ENCODE measurements around the gene LARP7. TPM values are rescaled to one million over a fixed set of nuclear protein-coding genes. Genes with fewer than 3 reads are reported as not detected.
A peak's percentile ranks its signal among the peaks of the same experiment; 100 is the strongest.

LARP7 gene
- 45.9 TPM for polyA plus RNA-seq (2013)

DNA sequence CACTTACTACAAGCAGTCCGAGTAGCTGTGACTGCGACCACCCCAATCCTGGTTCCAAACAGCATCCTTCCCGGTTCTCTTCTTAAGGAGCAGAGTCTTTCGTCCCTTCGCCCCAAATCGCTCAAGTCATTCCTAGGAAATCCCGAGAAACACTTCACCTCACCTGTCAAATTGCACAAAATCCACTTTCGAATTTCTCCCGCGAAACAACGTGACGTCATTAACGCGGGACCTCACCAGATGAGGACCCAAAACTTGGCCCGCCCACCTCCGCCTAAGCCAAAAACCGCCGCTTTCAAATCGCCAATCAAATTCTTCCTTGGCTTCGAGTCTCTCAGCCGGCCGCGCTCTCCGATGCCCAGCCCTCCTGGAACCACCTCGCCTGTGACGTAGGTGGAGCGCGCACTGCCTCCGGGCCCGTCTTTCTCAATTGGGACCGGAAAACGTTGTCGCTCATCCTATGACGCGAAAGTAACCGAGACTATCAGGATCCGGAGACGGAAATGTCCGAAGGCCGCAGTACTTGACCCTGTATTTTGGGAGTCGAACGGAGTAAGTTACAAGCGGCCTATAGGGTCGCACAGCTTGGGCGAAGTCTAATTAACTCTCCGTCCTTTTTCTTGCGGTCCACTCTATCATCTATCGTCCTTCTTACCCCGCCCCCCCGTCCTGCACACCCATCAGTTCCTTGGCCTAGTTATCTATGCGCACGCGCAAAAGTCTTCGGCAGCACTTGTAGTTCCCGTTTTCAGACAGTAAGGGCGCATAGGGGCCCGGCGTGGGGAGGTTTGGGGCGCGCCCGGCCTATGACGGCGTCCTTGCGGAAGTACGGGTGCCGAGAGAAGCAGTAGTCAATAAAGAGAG, at the start of gene LARP7, which contains the start of gene ZGRF1:
Gene LARP7, plus strand, starts transcription at position 456 of the 864 bp plus-strand sequence. CDS start 7,527 bp downstream, outside the sequence.
Gene ZGRF1, minus strand, starts transcription at position 222 of the 864 bp plus-strand sequence. CDS start 3,733 bp downstream, outside the sequence.
- Histone ChIP-seq H3K4me3 (ENCODE audit: control insufficient read depth in 1 of 7, extremely low read depth in 1 of 7, insufficient read depth in 4 of 7, low read depth in 2 of 7, low read length in 6 of 7) (peak within 1 kb of the TSS; percentile 72 to 100 (median 93)), H3K27me3 (replicated peaks in 2 of 5; ENCODE audit: control insufficient read depth in 4 of 5, insufficient read depth in 5 of 5, low read length in 4 of 5) (no peaks in the 10 kb centered on the region), H3K9me3 (ENCODE audit: control extremely low read depth in 1 of 5, control insufficient read depth in 4 of 5, insufficient read depth in 2 of 5, low read depth in 1 of 5, low read length in 4 of 5) (no peaks in the 10 kb centered on the region), H3K27ac (ENCODE audit: insufficient read depth in 1 of 2, low read depth in 1 of 2, low read length in 2 of 2, poor library complexity in 1 of 2, severe bottlenecking in 2 of 2) (peak within 1 kb of the TSS; percentile 99 to 100), H3K36me3 (ENCODE audit: control insufficient read depth in 4 of 4, insufficient read depth in 4 of 4, low read length in 3 of 4) (peaks cover 3 to 9% (median 5%) of the 10 kb centered on the region in 4 experiments), H3K4me1 (ENCODE audit: control extremely low read depth in 1 of 4, control insufficient read depth in 4 of 4, insufficient read depth in 4 of 4, low read length in 3 of 4) (peaks cover 12 to 25% (median 18%) of the 10 kb centered on the region in 4 experiments)
- POLR2A ChIA-PET, result no interaction called here
- peak; percentile 99 to 100 (median 100) for DNase-seq
- under 1% methylated on average over 52 of the region's 66 CpGs for WGBS (ENCODE audit: insufficient coverage)
- CTCF ChIA-PET, result interaction anchor here (0.6 to 1.8 kb wide), 8 partner anchors 11 to 346 kb away, joined by 3 to 6 read pairs (median 4); no protein-coding TSS in a partner anchor

DNA sequence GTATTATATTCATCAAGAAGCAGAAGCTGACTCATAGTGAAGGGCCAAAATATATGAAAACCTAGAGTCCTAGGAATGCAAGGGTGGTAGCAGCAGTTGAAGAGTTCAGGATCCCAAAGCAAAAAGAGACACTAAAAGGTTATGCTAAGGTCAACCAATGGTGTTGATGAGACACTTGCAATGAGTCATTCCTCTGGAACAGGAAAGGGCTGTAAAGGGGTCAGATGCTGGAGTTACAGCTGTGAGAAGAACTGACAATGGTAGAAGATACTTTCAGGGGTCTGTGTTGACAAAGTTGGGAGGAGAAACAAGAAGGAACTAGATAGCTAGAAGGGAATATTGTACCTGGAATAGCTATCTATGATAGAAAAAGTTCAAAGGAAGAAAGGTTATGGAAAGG, 47.7 kb upstream of the LARP7 start:
- ChIA-PET CTCF (interaction anchor here (1.2 kb wide), 1 partner anchor 14 kb away, joined by 4 read pairs; no protein-coding TSS in a partner anchor), POLR2A (no interaction called here)
- Histone ChIP-seq H3K27ac (ENCODE audit: insufficient read depth in 1 of 2, low read depth in 1 of 2, low read length in 2 of 2, poor library complexity in 1 of 2, severe bottlenecking in 2 of 2) (no peak overlapping the region), H3K4me1 (ENCODE audit: control extremely low read depth in 1 of 4, control insufficient read depth in 4 of 4, insufficient read depth in 4 of 4, low read length in 3 of 4) (no peaks in the 10 kb centered on the region), H3K9me3 (ENCODE audit: control extremely low read depth in 1 of 5, control insufficient read depth in 4 of 5, insufficient read depth in 2 of 5, low read depth in 1 of 5, low read length in 4 of 5) (no peaks in the 10 kb centered on the region), H3K27me3 (replicated peaks in 2 of 5; ENCODE audit: control insufficient read depth in 4 of 5, insufficient read depth in 5 of 5, low read length in 4 of 5) (no peaks in the 10 kb centered on the region), H3K4me3 (ENCODE audit: control insufficient read depth in 1 of 7, extremely low read depth in 1 of 7, insufficient read depth in 4 of 7, low read depth in 2 of 7, low read length in 6 of 7) (no peak overlapping the region), H3K36me3 (ENCODE audit: control insufficient read depth in 4 of 4, insufficient read depth in 4 of 4, low read length in 3 of 4) (peaks cover 0 to 8% (median 5%) of the 10 kb centered on the region in 4 experiments)
- no peak for DNase-seq

DNA sequence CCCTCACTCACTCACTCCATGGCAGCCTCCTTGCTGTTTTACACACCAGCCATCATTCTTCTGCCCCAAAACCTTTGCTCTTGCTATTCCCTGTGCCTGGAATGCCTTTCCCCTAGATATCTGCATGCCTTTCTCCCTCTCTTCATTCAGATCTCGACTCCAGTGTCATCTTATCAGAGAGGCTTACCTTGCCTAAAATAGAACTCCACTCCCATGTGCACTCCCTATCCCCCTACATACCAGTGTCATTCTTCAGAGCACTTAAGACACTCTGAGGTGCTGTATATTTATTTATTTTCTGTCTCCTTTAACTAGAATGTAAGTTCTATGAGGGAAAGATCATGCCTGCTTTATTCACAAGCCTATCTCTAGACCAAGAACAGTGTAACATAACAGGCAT, 45.4 kb upstream of the LARP7 start:
- Histone ChIP-seq H3K27me3 (replicated peaks in 2 of 5; ENCODE audit: control insufficient read depth in 4 of 5, insufficient read depth in 5 of 5, low read length in 4 of 5) (no peaks in the 10 kb centered on the region), H3K27ac (ENCODE audit: insufficient read depth in 1 of 2, low read depth in 1 of 2, low read length in 2 of 2, poor library complexity in 1 of 2, severe bottlenecking in 2 of 2) (no peak overlapping the region), H3K4me3 (ENCODE audit: control insufficient read depth in 1 of 7, extremely low read depth in 1 of 7, insufficient read depth in 4 of 7, low read depth in 2 of 7, low read length in 6 of 7) (no peak overlapping the region), H3K4me1 (ENCODE audit: control extremely low read depth in 1 of 4, control insufficient read depth in 4 of 4, insufficient read depth in 4 of 4, low read length in 3 of 4) (no peaks in the 10 kb centered on the region), H3K36me3 (ENCODE audit: control insufficient read depth in 4 of 4, insufficient read depth in 4 of 4, low read length in 3 of 4) (peaks cover 0 to 7% (median 4%) of the 10 kb centered on the region in 4 experiments), H3K9me3 (ENCODE audit: control extremely low read depth in 1 of 5, control insufficient read depth in 4 of 5, insufficient read depth in 2 of 5, low read depth in 1 of 5, low read length in 4 of 5) (no peaks in the 10 kb centered on the region)
- ChIA-PET POLR2A (no interaction called here), CTCF (no interaction called here)
- no peak for DNase-seq
- WGBS (ENCODE audit: insufficient coverage), result 100% methylated on average over 1 of the region's 1 CpG

DNA sequence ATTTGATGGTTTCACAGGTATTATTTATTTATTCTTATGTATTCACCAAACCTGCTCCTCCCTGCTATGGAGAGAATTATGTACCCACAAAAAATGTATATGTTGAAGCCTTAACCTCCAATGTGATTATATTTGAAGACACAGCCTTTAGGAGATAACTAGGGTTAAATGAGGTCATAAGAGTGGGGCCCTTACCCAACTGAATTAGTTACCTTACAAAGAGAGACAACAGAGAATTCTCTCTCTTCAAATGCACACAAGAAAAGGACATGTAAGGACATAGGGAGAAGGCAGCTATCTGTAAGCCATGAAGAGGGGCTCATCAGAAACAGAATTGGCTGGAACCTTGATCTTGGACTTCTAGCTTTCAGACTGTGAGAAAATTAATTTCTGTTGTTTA, 44.2 kb upstream of the LARP7 start:
- Histone ChIP-seq H3K9me3 (ENCODE audit: control extremely low read depth in 1 of 5, control insufficient read depth in 4 of 5, insufficient read depth in 2 of 5, low read depth in 1 of 5, low read length in 4 of 5) (no peaks in the 10 kb centered on the region), H3K27ac (ENCODE audit: insufficient read depth in 1 of 2, low read depth in 1 of 2, low read length in 2 of 2, poor library complexity in 1 of 2, severe bottlenecking in 2 of 2) (no peak overlapping the region), H3K4me1 (ENCODE audit: control extremely low read depth in 1 of 4, control insufficient read depth in 4 of 4, insufficient read depth in 4 of 4, low read length in 3 of 4) (no peaks in the 10 kb centered on the region), H3K36me3 (ENCODE audit: control insufficient read depth in 4 of 4, insufficient read depth in 4 of 4, low read length in 3 of 4) (peaks cover 0 to 5% (median 2%) of the 10 kb centered on the region in 4 experiments), H3K27me3 (replicated peaks in 2 of 5; ENCODE audit: control insufficient read depth in 4 of 5, insufficient read depth in 5 of 5, low read length in 4 of 5) (no peaks in the 10 kb centered on the region), H3K4me3 (ENCODE audit: control insufficient read depth in 1 of 7, extremely low read depth in 1 of 7, insufficient read depth in 4 of 7, low read depth in 2 of 7, low read length in 6 of 7) (no peak overlapping the region)
- POLR2A ChIA-PET, result no interaction called here
- DNase-seq, result no peak
- CTCF ChIA-PET, result no interaction called here

DNA sequence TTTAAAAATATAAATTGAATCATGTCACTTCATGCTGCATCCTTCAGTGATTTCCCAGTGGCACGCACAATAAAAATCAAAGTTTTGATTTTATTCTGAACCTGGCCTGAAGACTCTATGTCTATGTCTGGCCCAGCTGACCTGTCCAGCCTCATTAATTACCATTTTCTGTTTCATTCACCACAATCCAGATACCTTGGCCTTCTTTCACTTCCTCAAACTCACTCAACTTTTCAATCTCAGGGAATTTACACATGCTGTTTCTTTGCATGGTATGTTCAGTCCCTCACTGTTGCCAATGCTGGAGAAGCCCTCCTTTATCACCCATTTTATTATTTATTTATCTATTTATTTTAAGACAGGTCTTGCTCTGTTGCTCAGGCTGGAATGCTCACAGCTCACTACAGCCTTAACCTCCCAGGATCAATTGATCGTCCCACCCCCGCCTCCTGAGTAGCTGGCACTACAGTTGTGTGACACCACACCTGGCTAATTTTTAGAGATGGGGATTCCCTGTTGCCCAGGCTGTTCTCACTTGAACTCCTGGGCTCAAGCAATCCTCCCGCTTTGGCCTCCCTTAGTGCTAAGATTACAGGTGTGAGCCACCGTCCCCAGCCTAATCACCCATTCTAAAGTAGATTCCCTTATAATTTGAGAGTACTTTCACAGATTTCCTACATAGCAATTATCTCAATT, 43.4 kb upstream of the LARP7 start:
- H3K4me1 ChIP-seq (ENCODE audit: control extremely low read depth in 1 of 4, control insufficient read depth in 4 of 4, insufficient read depth in 4 of 4, low read length in 3 of 4), result no peaks in the 10 kb centered on the region
- POLR2A ChIA-PET, result no interaction called here
- no peak overlapping the region for H3K4me3 ChIP-seq (ENCODE audit: control insufficient read depth in 1 of 7, extremely low read depth in 1 of 7, insufficient read depth in 4 of 7, low read depth in 2 of 7, low read length in 6 of 7)
- WGBS (ENCODE audit: insufficient coverage), result 100% methylated on average over 1 of the region's 5 CpGs
- H3K27me3 ChIP-seq (replicated peaks in 2 of 5; ENCODE audit: control insufficient read depth in 4 of 5, insufficient read depth in 5 of 5, low read length in 4 of 5), result no peaks in the 10 kb centered on the region
- DNase-seq, result no peak
- peaks cover 0 to 5% (median 2%) of the 10 kb centered on the region in 4 experiments for H3K36me3 ChIP-seq (ENCODE audit: control insufficient read depth in 4 of 4, insufficient read depth in 4 of 4, low read length in 3 of 4)
- no peak overlapping the region for H3K27ac ChIP-seq (ENCODE audit: insufficient read depth in 1 of 2, low read depth in 1 of 2, low read length in 2 of 2, poor library complexity in 1 of 2, severe bottlenecking in 2 of 2)
- CTCF ChIA-PET, result no interaction called here
- H3K9me3 ChIP-seq (ENCODE audit: control extremely low read depth in 1 of 5, control insufficient read depth in 4 of 5, insufficient read depth in 2 of 5, low read depth in 1 of 5, low read length in 4 of 5), result no peaks in the 10 kb centered on the region

DNA sequence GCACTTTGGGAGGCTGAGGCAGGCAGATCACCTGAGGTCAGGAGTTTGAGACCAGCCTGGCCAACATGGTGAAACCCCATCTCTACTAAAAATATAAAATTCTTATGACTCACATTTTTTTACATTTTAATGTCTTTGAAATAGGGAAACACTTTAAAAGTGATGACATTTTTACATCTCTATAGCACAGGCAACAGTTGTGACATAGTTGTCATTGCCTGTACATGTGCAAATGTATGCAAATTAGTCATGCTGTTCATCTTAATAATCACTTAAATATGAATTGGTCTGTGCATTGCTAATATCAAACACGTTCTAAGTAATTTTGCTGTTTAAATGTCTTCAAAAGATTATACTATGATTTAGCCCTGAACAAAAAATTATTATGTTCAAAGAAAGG, 42.0 kb upstream of the LARP7 start:
- POLR2A ChIA-PET, result no interaction called here
- Histone ChIP-seq H3K36me3 (ENCODE audit: control insufficient read depth in 4 of 4, insufficient read depth in 4 of 4, low read length in 3 of 4) (peaks cover 0 to 5% (median 0%) of the 10 kb centered on the region in 4 experiments), H3K4me1 (ENCODE audit: control extremely low read depth in 1 of 4, control insufficient read depth in 4 of 4, insufficient read depth in 4 of 4, low read length in 3 of 4) (no peaks in the 10 kb centered on the region), H3K9me3 (ENCODE audit: control extremely low read depth in 1 of 5, control insufficient read depth in 4 of 5, insufficient read depth in 2 of 5, low read depth in 1 of 5, low read length in 4 of 5) (no peaks in the 10 kb centered on the region), H3K4me3 (ENCODE audit: control insufficient read depth in 1 of 7, extremely low read depth in 1 of 7, insufficient read depth in 4 of 7, low read depth in 2 of 7, low read length in 6 of 7) (no peak overlapping the region), H3K27me3 (replicated peaks in 2 of 5; ENCODE audit: control insufficient read depth in 4 of 5, insufficient read depth in 5 of 5, low read length in 4 of 5) (no peaks in the 10 kb centered on the region), H3K27ac (ENCODE audit: insufficient read depth in 1 of 2, low read depth in 1 of 2, low read length in 2 of 2, poor library complexity in 1 of 2, severe bottlenecking in 2 of 2) (no peak overlapping the region)
- WGBS (ENCODE audit: insufficient coverage), result no CpG with 5 or more reads among the region's 1 CpG
- DNase-seq, result no peak
- CTCF ChIA-PET, result interaction anchor here (1.0 kb wide), 1 partner anchor 11 kb away, joined by 3 read pairs; no protein-coding TSS in a partner anchor

DNA sequence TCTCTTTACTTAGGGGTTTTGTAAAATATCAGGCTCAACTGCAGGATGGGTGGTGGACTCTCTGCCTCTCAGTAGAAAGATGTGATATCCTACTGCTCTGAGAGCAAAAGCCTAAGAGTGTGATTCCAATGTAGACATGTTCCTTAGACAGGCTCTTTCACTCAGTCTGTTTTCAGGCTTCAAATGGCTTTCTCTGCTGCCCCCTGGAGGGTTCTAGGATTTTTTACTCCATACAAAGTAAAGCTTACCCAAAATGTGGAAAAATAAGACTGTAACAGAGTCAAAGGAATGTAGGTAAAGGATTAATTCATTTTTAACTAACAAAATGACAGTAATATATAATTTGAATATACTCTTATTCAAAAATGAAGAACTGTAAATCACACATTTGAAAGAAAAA, 32.4 kb upstream of the LARP7 start:
- Histone ChIP-seq H3K27me3 (replicated peaks in 2 of 5; ENCODE audit: control insufficient read depth in 4 of 5, insufficient read depth in 5 of 5, low read length in 4 of 5) (no peaks in the 10 kb centered on the region), H3K27ac (ENCODE audit: insufficient read depth in 1 of 2, low read depth in 1 of 2, low read length in 2 of 2, poor library complexity in 1 of 2, severe bottlenecking in 2 of 2) (no peak overlapping the region), H3K9me3 (ENCODE audit: control extremely low read depth in 1 of 5, control insufficient read depth in 4 of 5, insufficient read depth in 2 of 5, low read depth in 1 of 5, low read length in 4 of 5) (no peaks in the 10 kb centered on the region), H3K4me1 (ENCODE audit: control extremely low read depth in 1 of 4, control insufficient read depth in 4 of 4, insufficient read depth in 4 of 4, low read length in 3 of 4) (no peaks in the 10 kb centered on the region), H3K4me3 (ENCODE audit: control insufficient read depth in 1 of 7, extremely low read depth in 1 of 7, insufficient read depth in 4 of 7, low read depth in 2 of 7, low read length in 6 of 7) (no peak overlapping the region), H3K36me3 (ENCODE audit: control insufficient read depth in 4 of 4, insufficient read depth in 4 of 4, low read length in 3 of 4) (peaks cover 0 to 2% (median 1%) of the 10 kb centered on the region in 4 experiments)
- CTCF ChIA-PET, result interaction anchor here (0.6 to 2.2 kb wide), 7 partner anchors 11 to 278 kb away, joined by 3 to 6 read pairs (median 3); no protein-coding TSS in a partner anchor
- peak; percentile 47 to 71 (median 59) for DNase-seq
- POLR2A ChIA-PET, result no interaction called here

Measured in common myeloid progenitor, CD34-positive (primary cell).